SU-DHL-6 (cell line): ENCODE data around the gene ZCRB1.

Experiments used
- CTCF ChIP-seq: fragments of 200-600 bp; sonication (generic); IDR thresholded peaks from one replicate; pipeline ENCODE4 v1.5.1; 2017; ENCODE audit warnings: antibody characterized with exemption, mild to moderate bottlenecking, low read length, moderate library complexity; ENCODE audit not compliant: insufficient read depth, poor library complexity, severe bottlenecking
- EZH2phosphoT487 ChIP-seq: fragments of 200-600 bp; sonication (generic), shearing (Covaris generic); conservative IDR thresholded peaks from 2 replicates; pipeline ENCODE4 v1.6.1; 2018; ENCODE audit warnings: mild to moderate bottlenecking, antibody characterized with exemption, low read length, moderate library complexity, mixed read lengths

- no peak for TF ChIP-seq CTCF
- TF ChIP-seq EZH2phosphoT487, result no peak
Measured at GRCh38 chr12:42262271-42262670, 63.6 kb downstream of the ZCRB1 start.
